K562 (cell line): ENCODE data around the gene SPARC. TPM values are rescaled to one million over a fixed set of nuclear protein-coding genes. Genes with fewer than 3 reads are reported as not detected.
A peak's percentile ranks its signal among the peaks of the same experiment; 100 is the strongest.

Source experiments
- ARNT ChIP-seq, 2 experiments: fragments of 450-650 bp; IDR thresholded peaks; 2 replicates each; pipeline ENCODE4 v1.6.1; 2016; ENCODE audit warnings: mild to moderate bottlenecking in 1 of 2
- ATF2 ChIP-seq: sonication (generic); formaldehyde crosslinking; IDR thresholded peaks from 2 replicates; pipeline ENCODE4 v1.8.1; 2022; ENCODE audit warnings: missing genetic modification reagents
- CBFA2T3 ChIP-seq: fragments of 450-650 bp; IDR thresholded peaks from 2 replicates; pipeline ENCODE4 v1.6.1; 2017
- E2F8 ChIP-seq: fragments of 450-650 bp; IDR thresholded peaks from 2 replicates; pipeline ENCODE4 v1.7.1; 2018; ENCODE audit warnings: mild to moderate bottlenecking, low read depth; ENCODE audit not compliant: partially characterized antibody
- EHMT2 ChIP-seq: fragments of 450-650 bp; IDR thresholded peaks from 2 replicates; pipeline ENCODE4 v1.6.1; 2018; ENCODE audit warnings: antibody characterized with exemption
- ETV6 ChIP-seq, 3 experiments: fragments of 150-350 bp in 1 of 3; sonication (generic) in 1 of 3; formaldehyde crosslinking in 1 of 3; IDR thresholded peaks; 2 replicates each; pipeline versions ENCODE4 v1.6.1 to v1.8.0; 2014 to 2022; ENCODE audit warnings: borderline replicate concordance in 2 of 3, low read depth in 2 of 3, antibody characterized with exemption in 1 of 3, low read length in 1 of 3, mild to moderate bottlenecking in 1 of 3, missing genetic modification reagents in 1 of 3
- FOXK1 ChIP-seq: sonication (generic); formaldehyde crosslinking; IDR thresholded peaks from 2 replicates; pipeline ENCODE4 v1.8.0; 2022; ENCODE audit warnings: missing genetic modification reagents, mild to moderate bottlenecking, borderline replicate concordance
- MLX ChIP-seq, 2 experiments: fragments of 450-650 bp in 1 of 2; sonication (generic) in 1 of 2; formaldehyde crosslinking; conservative IDR thresholded peaks; 2 replicates each; pipeline versions ENCODE4 v1.4.0 to v1.8.1; 2020 to 2022; ENCODE audit warnings: mild to moderate bottlenecking in 1 of 2, missing genetic modification reagents in 1 of 2
- NCOA1 ChIP-seq: fragments of 450-650 bp; IDR thresholded peaks from 2 replicates; pipeline ENCODE4 v1.6.1; 2016; ENCODE audit warnings: low read depth
- RAD51 ChIP-seq: fragments of 450-650 bp; IDR thresholded peaks from 2 replicates; pipeline ENCODE4 v1.7.1; 2016; ENCODE audit warnings: low read depth, mild to moderate bottlenecking, borderline replicate concordance
- SNAPC5 ChIP-seq: fragments of 250-450 bp; sonication (Bioruptor Pico); IDR thresholded peaks from 2 replicates; pipeline ENCODE4 v1.8.0; 2021; ENCODE audit warnings: moderate library complexity, mild to moderate bottlenecking, inconsistent platforms
- ZNF175 ChIP-seq: fragments of 200-800 bp; sonication (Bioruptor generic); IDR thresholded peaks from 2 replicates; pipeline ENCODE4 v1.6.1; 2016; ENCODE audit warnings: low read depth, mild to moderate bottlenecking, missing genetic modification characterization, missing compliant biosample characterization
- ZNF263 ChIP-seq: sonication (generic); formaldehyde crosslinking; IDR thresholded peaks from 2 replicates; pipeline ENCODE4 v1.8.0; 2022; ENCODE audit warnings: mild to moderate bottlenecking, missing genetic modification reagents, borderline replicate concordance
- ZNF449 ChIP-seq: fragments of 250-450 bp; sonication (Bioruptor Pico); IDR thresholded peaks from 2 replicates; pipeline ENCODE4 v1.8.0; 2022; ENCODE audit warnings: moderate library complexity, mild to moderate bottlenecking, inconsistent platforms
- ZNF592 ChIP-seq: fragments of 450-650 bp; IDR thresholded peaks from 2 replicates; pipeline ENCODE4 v1.6.1; 2017; ENCODE audit warnings: antibody characterized with exemption, mild to moderate bottlenecking
- polyA plus RNA-seq, 8 experiments: library from polyadenylated mRNA; depleted of rRNA in 4 of 8; stranded (reverse) in 5 of 8; unstranded in 3 of 8; fragments of >200 nt; fragmentation: Nextera tagmentation in 2 of 8; fragmentation: Illumina TruSeq in 1 of 8; extraction: Ambion mirVana in 2 of 8; extraction: Trizol in 1 of 8; gene quantifications; 2 replicates each; pipeline versions ENCODE4 v1.2.1 to v1.2.3, GENCODE V29; 2011 to 2014; ENCODE audit warnings: inconsistent platforms in 1 of 8, missing spikeins in 1 of 8
- total RNA-seq, 7 experiments: library from RNA; depleted of rRNA in 6 of 7; stranded (reverse); fragments of >200 nt in 6 of 7; fragmentation: Illumina TruSeq in 2 of 7; extraction: Trizol in 2 of 7; gene quantifications; 2 replicates each; pipeline versions ENCODE4 v1.2.1 to v1.2.3, GENCODE V29; 2011 to 2021; ENCODE audit warnings: low replicate concordance in 1 of 7

Gene SPARC
- total and polyA plus RNA-seq, 9 of the 15 experiments (the other 6 are each of a cell fraction or from before 2014, with no cell fraction given), result 6.1 to 35.6 (median 12.2) TPM

GRCh38 chr5:151709109-151709735 lies 22.5 kb upstream of the SPARC start (continued):
- no peak for TF ChIP-seq SNAPC5 (CRISPR knock-in tag)
- TF ChIP-seq ZNF449 (CRISPR knock-in tag), result no peak
- no peak for TF ChIP-seq CBFA2T3
- TF ChIP-seq E2F8, result no peak
- no peak for TF ChIP-seq ETV6 (IDR thresholded peaks at IDR 0.05; ENCODE audit: borderline replicate concordance in 1 of 2, low read depth in 2 of 2, low read length in 1 of 2)
- TF ChIP-seq ETV6 (CRISPR knock-in tag; IDR thresholded peaks at IDR 0.05; ENCODE audit: borderline replicate concordance), result no peak
- TF ChIP-seq NCOA1, result no peak; the same call in 1 of the 2 replicates
- no peak for TF ChIP-seq FOXK1 (CRISPR knock-in tag)
- no peak for TF ChIP-seq ARNT (IDR thresholded peaks at IDR 0.05)
- TF ChIP-seq ZNF592, result peak; percentile 51; the same call in 1 of the 2 replicates
- no peak for TF ChIP-seq MLX (CRISPR knock-in tag; conservative IDR thresholded peaks at IDR 0.05)
- peak; percentile 28; the same call in 1 of the 2 replicates for TF ChIP-seq RAD51
- TF ChIP-seq ZNF263 (CRISPR knock-in tag), result no peak
- TF ChIP-seq ATF2 (CRISPR knock-in tag), result no peak
- TF ChIP-seq EHMT2, result peak; percentile 66; the same call in 1 of the 2 replicates
- TF ChIP-seq ZNF175 (CRISPR knock-in tag), result no peak
